ENCODE data around the gene ABCC3. TPM values are rescaled to one million over a fixed set of nuclear protein-coding genes. Genes with fewer than 3 reads are reported as not detected.

Gene ABCC3
- total and polyA plus RNA-seq, 9 of the 15 experiments (the other 6 are each of a cell fraction or from before 2014, with no cell fraction given): 0.03 to 1.6 (median 0.42) TPM; not detected in 5

GRCh38 chr17:50626037-50626574 lies 8.6 kb upstream of the ABCC3 start (continued):
- TF ChIP-seq, protein P1, sequence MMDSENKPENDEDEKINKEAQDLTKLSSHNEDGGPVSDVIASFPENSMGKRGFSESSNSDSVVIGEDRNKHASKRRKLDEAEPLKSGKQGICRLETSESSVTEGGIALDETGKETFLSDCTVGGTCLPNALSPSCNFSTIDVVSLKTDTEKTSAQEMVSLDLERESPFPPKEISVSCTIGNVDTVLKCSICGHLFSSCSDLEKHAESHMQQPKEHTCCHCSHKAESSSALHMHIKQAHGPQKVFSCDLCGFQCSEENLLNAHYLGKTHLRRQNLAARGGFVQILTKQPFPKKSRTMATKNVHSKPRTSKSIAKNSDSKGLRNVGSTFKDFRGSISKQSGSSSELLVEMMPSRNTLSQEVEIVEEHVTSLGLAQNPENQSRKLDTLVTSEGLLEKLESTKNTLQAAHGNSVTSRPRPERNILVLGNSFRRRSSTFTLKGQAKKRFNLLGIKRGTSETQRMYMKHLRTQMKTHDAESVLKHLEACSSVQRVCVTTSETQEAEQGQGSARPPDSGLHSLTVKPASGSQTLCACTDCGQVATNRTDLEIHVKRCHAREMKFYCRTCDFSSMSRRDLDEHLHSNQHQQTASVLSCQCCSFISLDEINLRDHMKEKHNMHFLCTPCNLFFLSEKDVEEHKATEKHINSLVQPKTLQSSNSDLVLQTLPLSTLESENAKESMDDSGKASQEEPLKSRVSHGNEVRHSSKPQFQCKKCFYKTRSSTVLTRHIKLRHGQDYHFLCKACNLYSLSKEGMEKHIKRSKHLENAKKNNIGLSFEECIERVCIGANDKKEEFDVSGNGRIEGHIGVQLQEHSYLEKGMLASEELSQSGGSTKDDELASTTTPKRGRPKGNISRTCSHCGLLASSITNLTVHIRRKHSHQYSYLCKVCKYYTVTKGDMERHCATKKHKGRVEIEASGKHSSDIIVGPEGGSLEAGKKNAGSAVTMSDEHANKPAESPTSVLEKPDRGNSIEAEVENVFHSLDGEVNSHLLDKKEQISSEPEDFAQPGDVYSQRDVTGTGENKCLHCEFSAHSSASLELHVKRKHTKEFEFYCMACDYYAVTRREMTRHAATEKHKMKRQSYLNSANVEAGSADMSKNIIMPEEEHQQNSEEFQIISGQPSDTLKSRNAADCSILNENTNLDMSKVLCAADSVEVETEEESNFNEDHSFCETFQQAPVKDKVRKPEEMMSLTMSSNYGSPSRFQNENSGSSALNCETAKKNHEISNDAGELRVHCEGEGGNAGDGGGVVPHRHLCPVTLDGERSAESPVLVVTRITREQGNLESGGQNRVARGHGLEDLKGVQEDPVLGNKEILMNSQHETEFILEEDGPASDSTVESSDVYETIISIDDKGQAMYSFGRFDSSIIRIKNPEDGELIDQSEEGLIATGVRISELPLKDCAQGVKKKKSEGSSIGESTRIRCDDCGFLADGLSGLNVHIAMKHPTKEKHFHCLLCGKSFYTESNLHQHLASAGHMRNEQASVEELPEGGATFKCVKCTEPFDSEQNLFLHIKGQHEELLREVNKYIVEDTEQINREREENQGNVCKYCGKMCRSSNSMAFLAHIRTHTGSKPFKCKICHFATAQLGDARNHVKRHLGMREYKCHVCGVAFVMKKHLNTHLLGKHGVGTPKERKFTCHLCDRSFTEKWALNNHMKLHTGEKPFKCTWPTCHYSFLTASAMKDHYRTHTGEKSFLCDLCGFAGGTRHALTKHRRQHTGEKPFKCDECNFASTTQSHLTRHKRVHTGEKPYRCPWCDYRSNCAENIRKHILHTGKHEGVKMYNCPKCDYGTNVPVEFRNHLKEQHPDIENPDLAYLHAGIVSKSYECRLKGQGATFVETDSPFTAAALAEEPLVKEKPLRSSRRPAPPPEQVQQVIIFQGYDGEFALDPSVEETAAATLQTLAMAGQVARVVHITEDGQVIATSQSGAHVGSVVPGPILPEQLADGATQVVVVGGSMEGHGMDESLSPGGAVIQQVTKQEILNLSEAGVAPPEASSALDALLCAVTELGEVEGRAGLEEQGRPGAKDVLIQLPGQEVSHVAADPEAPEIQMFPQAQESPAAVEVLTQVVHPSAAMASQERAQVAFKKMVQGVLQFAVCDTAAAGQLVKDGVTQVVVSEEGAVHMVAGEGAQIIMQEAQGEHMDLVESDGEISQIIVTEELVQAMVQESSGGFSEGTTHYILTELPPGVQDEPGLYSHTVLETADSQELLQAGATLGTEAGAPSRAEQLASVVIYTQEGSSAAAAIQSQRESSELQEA (IDR thresholded peaks at IDR 0.05; ENCODE audit: low read depth): no peak
- TF ChIP-seq SP2 (IDR thresholded peaks at IDR 0.05; ENCODE audit: extremely low read depth, low read depth, low read length, poor library complexity, severe bottlenecking) (peak; percentile 21), ZBTB49 (CRISPR knock-in tag; IDR thresholded peaks at IDR 0.05; ENCODE audit: borderline replicate concordance) (no peak), ARHGAP35 (IDR thresholded peaks at IDR 0.05; ENCODE audit: partially characterized antibody) (no peak), ZNF57 (CRISPR knock-in tag; IDR thresholded peaks at IDR 0.05) (no peak), CREM (IDR thresholded peaks at IDR 0.05; ENCODE audit: low read depth) (0 out of 2 replicates have a peak, but pooled peaks have one; percentile 16), ZNF583 (CRISPR knock-in tag; IDR thresholded peaks at IDR 0.05) (no peak), SIN3A (IDR thresholded peaks at IDR 0.05; ENCODE audit: borderline replicate concordance in 2 of 2, control insufficient read depth in 1 of 2, low read depth in 2 of 2, low read length in 2 of 2) (no peak), DDX20 (tag; IDR thresholded peaks at IDR 0.05; ENCODE audit: low read depth) (no peak), CTBP1 (IDR thresholded peaks at IDR 0.05; ENCODE audit: borderline replicate concordance) (peak; percentile 43; the same call in 1 of the 2 replicates), HNRNPK (IDR thresholded peaks at IDR 0.05; ENCODE audit: low read depth, low read length, poor library complexity, severe bottlenecking) (no peak), ZFP91 (CRISPR knock-in tag; IDR thresholded peaks at IDR 0.05) (no peak), C11orf30 (IDR thresholded peaks at IDR 0.05; ENCODE audit: low read depth) (no peak)
